Effector CD4-positive, alpha-beta T cell (primary cell): ENCODE results near the gene TFEB.

ENCODE experiments used
- DNase-seq: peaks from one replicate; pipeline ENCODE4 v3.0.0-alpha.2; 2020

Gene TFEB

GRCh38 chr6:41736800-41737555 is 1.6 kb upstream of the TFEB start:
- DNase-seq: no peak

- DNase-seq: no peak
Observed at GRCh38 chr6:41736186-41736733, 852 bp upstream of the TFEB start.

- peak; percentile 62 for DNase-seq
Observed at GRCh38 chr6:41734666-41735426, 562 bp downstream of the TFEB start.

- peak; percentile 60 for DNase-seq
Observed at GRCh38 chr6:41733707-41734665, 1.4 kb downstream of the TFEB start.

- DNase-seq: no peak
Observed at GRCh38 chr6:41733360-41733706, 2.1 kb downstream of the TFEB start.

- peak; percentile 54 for DNase-seq
Observed at GRCh38 chr6:41732591-41733359, 2.6 kb downstream of the TFEB start.

- no peak for DNase-seq
Observed at GRCh38 chr6:41732149-41732548, 3.3 kb downstream of the TFEB start.

- DNase-seq: no peak
Observed at GRCh38 chr6:41731561-41732086, 3.8 kb downstream of the TFEB start.

- DNase-seq: no peak
Observed at GRCh38 chr6:41730531-41731436, 4.6 kb downstream of the TFEB start.

- DNase-seq: no peak
Observed at GRCh38 chr6:41729624-41730023, 5.8 kb downstream of the TFEB start.

GRCh38 chr6:41728954-41729353 is 6.5 kb downstream of the TFEB start:
- DNase-seq: no peak

GRCh38 chr6:41728073-41728936 is 7.1 kb downstream of the TFEB start:
- DNase-seq: no peak

- no peak for DNase-seq
Observed at GRCh38 chr6:41727705-41728072, 7.7 kb downstream of the TFEB start.

- DNase-seq: no peak
Observed at GRCh38 chr6:41726876-41727275, 8.5 kb downstream of the TFEB start.

- no peak for DNase-seq
Observed at GRCh38 chr6:41724586-41725501, 10.6 kb downstream of the TFEB start.

- no peak for DNase-seq
Observed at GRCh38 chr6:41724228-41724580, 11.2 kb downstream of the TFEB start.

- DNase-seq: no peak
Observed at GRCh38 chr6:41723530-41724227, 11.7 kb downstream of the TFEB start.

GRCh38 chr6:41722969-41723529 is 12.4 kb downstream of the TFEB start:
- DNase-seq: no peak
